Activated CD4-positive, alpha-beta T cell treated with anti-CD3 and anti-CD28 coated beads, Interleukin-2, amount 50 U/mL, for 16 hours (primary cell): ENCODE results near the gene SPINT2.
"Not testable (repeated sequence)": the region's sequence is repeated elsewhere in the genome, so short reads cannot be mapped to it uniquely, and the experiment has no call there.

Source experiments
- DNase-seq: peaks from one replicate; pipeline ENCODE4 v3.0.0-alpha.2; 2020

Gene SPINT2, protein sequence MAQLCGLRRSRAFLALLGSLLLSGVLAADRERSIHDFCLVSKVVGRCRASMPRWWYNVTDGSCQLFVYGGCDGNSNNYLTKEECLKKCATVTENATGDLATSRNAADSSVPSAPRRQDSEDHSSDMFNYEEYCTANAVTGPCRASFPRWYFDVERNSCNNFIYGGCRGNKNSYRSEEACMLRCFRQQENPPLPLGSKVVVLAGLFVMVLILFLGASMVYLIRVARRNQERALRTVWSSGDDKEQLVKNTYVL

DNA sequence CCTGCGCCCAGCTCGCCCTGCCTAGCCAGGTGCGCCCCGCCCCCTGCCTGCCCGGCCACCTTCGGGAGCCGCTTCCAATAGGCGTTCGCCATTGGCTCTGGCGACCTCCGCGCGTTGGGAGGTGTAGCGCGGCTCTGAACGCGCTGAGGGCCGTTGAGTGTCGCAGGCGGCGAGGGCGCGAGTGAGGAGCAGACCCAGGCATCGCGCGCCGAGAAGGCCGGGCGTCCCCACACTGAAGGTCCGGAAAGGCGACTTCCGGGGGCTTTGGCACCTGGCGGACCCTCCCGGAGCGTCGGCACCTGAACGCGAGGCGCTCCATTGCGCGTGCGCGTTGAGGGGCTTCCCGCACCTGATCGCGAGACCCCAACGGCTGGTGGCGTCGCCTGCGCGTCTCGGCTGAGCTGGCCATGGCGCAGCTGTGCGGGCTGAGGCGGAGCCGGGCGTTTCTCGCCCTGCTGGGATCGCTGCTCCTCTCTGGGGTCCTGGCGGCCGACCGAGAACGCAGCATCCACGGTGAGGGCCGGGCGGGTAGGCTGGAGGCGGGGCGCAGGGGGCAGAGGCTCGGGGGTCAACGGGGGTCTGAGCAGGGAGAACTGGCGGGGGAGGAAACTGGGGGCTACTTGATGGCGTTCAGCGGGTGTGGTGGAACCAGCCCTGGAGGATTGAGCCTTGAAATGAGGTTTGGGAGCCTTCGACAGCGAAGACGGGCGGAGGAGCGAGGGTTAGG lies at the start of gene SPINT2:
Gene SPINT2 (plus strand): TSS at position 88 of the 727 bp plus-strand sequence. CDS start 320 bp downstream, at position 408.
- DNase-seq: peak; percentile 12

DNA sequence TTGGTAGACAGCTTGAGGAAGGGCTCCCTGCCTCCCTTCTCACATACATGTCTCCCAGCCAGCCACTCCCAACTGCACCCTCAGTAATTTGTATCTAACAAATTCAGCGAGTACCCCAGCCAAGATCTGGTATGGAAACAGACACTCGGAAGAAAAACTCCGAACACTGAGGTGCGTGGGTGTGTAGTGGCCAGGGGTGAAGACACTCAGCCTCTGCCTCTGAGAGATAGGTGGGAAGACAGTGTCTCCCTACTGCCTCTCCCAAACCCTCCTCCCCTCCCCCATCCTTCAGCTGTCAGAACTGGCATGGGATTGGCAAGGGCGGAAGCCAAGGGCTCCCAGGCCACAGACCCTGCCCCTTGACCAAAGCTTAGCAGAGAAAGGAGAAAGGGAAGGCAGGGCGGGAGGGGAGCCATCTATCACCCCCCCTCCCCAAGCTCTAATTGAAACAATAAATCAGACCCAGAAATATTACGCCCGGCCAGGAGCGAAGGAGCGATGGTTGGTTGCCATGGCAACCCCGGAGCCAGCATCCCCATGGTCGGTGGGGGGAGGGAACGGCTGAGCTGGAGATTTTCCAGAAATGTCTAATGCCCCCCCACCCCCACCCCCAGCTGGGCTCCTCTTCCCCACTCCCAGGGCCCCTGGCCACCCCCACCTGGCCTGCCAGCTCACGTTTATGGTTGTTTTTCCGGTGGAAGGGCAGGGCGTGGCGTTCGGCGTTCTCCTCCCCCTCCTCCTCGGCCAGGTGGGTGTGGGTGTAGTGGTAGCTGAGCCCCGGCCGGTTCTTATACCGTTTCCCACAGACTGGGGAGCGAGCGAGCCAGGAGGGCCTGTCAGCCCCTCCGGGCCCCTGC lies 47.4 kb upstream of the SPINT2 start:
- no peak for DNase-seq

DNA sequence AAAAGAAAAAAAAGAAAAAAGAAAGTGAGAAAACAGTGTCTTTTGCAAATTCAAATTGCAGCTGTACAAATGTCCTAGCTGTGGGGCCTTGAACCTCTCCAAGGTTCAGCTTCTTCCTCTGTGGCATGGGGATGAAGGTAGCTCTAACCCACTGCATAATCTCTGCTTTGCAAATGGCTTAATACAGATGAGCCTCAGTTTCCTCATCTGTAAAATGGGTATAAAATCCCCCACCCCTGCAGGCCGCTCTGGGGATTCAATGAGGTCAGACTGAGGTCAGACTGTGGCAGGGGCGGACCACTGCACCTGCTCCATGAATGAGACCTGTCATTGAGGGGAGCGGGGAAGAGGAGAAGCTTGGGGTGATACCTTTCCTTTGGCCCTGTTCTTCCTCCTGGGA lies 46.2 kb upstream of the SPINT2 start:
- no peak for DNase-seq

DNA sequence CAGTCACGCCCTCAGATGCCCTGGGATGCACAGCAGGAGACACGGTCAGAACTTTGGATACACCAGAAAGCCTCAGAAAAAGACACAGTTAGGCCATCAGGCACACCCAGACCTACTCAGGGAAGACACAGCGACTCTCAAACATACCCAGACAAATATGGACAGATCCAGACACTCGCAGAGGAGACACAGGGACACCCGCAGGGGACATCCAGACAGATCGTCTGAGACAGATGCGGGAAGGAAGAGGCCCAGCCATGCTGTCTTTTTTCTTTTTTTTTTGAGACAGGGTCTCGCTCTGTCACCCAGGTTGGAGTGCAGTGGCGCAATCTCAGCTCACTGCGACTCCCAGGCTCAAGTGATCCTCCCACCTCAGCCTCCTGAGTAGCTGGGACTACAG lies 45.2 kb upstream of the SPINT2 start:
- DNase-seq: no peak

DNA sequence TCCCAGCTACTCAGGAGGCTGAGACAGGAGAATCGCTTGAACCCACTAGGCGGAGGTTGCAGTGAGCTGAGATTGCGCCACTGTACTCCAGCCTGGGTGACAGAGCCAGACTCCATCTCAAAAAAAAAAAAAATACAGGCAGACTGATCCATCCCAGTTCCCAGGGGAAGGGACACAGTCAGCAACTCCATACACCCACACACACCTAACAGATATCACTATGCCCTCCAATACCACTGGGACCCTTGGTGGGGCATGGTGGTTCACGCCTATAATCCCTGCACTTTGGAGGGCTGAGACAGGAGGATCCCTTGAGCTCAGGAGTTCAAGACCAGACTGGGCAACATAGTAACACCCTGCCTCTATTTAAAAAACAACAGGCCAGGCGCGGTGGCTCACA lies 43.0 kb upstream of the SPINT2 start:
- no peak for DNase-seq

DNA sequence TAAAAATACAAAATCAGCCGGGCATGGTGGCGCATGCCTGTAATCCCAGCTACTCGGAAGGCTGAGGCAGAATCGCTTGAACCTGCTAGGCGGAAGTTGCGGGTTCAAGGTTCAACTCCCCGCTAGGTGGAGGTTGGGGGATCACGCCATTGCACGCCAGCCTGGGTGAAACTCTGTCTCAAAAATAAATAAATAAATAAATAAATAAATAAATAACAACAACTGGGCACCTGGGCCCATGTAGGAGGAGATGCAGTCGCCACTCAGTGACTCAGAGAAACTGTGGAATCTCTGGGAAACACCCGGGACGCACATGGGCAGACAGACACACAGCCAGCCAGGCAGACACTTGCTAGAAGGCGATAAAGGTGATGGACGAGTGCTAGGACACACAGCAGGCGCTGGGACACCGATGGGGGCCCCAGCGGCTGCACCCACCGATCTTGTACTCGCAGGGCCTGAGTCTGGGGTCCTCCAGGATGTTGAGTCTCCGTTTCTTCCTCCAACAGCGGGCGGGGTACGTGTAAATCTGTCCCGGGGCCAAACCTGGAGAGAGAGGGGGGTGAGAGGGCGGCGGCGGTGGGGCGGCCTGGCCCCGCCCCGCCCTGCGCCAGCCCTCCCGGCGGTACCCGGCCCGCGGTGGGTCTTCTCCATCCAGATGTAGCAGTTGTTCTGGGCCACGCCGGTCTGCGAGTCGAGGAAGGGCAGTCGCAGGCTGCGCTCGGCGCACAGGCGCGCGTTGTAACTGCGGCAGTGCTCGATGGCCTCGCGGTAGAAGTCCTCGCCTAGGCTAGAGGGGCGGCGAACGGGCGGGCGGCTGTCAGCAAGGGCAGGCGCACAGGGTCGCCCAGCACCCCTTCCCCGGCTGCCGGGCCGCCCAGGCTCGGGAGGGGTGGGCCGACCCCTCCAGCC lies 42.2 kb upstream of the SPINT2 start:
- no peak for DNase-seq

DNA sequence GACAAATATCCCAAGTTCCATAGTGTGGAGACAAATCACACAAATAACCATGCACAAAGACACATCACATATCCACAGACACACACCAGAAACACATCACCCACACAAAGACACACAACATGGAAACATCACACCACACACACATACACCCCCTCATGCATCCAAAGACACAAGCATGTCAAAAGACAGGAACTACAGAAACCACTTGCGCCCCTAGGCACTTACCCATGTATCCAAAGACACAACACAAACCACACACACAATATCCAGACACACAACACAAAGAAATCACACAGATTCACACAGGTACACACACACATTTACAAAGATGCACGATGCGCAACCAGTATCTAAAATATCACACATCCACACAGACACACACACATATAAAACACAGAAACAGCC lies 41.3 kb upstream of the SPINT2 start:
- DNase-seq: no peak

DNA sequence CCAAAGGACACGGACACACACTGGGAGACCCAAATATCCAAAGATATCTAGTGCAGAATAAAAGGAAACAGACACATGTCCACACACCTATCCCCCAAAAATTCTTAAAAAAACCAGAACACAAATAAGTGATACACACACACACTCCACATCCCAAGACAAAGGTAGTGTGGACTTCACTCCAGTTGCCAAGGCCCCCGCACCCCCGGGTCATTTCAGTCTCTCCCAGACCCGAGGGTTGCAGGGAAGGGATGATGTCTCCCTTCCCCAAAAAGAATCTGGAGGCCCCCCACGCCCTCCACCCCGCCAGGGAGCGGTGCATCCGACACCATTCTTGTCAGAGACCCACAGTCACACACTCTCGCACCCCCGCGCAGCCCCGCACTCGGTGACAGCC lies 40.8 kb upstream of the SPINT2 start:
- DNase-seq: no peak

DNA sequence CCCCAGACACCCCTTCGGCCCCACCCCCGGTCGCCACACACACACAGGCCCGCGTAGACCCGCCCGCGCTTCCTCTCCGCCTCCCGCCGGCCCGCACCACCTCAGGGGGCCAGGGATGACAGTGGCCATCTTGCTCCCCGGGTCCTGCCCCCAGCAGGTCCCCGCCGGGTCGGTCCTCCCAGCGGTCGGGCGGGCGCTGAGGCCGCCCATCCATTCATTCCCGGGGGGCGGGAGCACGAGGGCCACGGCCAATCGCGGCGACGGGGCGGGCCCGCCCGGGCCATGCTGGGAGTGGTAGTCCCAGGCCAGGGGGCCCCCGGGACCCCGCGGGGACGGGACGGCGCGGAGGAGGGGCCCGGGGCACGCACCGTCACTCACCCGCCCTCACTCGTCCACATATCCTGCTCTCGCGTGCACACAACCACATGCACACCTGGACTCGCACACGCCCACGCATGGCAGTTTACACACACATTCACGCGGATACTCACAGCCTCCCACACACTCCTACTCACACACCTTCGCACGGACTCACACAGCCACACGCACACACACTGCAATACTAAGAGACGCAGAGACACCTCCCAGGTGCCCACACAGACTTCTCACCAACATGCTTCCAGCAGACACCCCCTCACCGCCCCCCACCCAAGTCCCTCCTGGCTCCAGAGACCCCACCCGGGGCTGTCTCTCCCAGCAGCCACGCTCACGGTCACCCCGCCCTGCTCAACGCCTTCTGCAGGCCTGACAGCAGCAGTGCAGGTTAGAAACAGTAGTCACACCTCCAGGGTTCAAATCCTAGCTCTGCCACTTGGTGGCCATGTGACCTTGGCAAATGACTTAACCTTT lies 40.1 kb upstream of the SPINT2 start, which contains the start of gene DPF1:
Gene DPF1 (minus strand): TSS at position 209 of the 849 bp plus-strand sequence. CDS start 80 bp downstream, at position 129.
- peak; percentile 61 for DNase-seq

DNA sequence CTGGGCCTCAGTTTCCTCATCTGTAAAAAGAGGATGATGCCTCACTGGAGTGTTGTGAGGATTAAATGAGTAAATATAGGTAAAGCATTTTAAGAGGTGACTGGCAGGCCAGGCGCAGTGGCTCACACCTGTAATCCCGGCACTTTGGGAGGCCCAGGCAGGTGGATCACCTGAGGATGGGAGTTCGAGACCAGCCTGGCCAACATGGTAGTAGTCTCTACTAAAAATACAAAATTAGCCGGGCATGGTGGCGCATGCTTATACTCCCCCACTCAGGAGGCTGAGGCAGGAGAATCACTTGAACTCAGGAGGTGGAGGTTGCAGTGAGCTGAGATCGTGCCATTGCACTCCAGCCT lies 39.5 kb upstream of the SPINT2 start:
- not testable (repeated sequence) for DNase-seq

DNA sequence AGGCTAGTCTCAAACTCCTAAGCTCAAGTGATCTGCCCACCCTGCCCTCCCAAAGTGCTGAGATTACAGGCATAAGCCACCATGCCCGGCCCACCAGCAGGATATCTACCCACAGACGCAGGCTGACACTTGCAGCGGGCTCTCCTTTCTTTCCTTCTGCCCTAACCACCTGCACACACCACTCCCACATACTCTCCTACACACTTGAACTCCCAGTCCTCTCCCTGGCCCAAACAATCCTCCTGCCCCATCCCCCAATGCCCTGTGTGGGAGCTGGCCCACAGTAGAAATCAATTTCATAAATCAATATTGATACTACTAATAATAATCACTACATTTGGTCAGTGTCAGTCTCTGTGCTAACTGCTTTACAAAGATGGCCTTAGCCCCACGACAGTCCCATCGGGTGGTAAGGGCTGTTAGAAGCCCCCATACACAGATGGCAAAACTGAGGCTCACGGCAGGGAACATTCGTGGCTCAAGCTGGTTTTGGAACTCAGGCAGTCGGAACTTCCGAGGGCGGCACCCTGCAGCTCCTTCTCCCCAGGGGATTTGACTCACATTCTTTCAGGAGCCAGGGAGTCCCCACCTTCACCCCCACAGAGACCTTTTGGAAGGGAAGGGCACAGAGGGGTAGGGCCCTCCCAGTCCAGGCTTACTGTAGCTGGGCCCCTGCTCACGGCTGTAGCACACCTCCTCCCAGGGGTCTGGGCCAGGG lies 36.9 kb upstream of the SPINT2 start:
- DNase-seq: no peak

DNA sequence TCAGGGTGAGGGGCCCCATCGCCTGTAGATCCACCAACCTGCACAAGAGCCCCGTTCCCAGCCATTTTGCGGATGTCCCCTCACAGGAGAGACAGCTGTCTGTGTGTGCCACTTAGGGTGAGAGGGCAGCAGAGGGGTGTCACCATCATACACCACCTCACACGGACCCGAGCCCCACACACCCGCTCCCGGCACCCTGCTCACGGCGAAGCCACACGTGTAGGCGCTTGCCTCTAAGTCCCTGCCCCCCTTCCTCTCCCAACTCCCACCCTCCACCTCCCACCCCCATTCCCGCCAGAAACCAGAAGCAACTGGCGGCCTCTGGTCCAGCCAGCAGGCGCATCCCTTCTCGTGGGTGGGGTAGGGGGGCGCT lies 36.4 kb upstream of the SPINT2 start:
- no peak for DNase-seq

DNA sequence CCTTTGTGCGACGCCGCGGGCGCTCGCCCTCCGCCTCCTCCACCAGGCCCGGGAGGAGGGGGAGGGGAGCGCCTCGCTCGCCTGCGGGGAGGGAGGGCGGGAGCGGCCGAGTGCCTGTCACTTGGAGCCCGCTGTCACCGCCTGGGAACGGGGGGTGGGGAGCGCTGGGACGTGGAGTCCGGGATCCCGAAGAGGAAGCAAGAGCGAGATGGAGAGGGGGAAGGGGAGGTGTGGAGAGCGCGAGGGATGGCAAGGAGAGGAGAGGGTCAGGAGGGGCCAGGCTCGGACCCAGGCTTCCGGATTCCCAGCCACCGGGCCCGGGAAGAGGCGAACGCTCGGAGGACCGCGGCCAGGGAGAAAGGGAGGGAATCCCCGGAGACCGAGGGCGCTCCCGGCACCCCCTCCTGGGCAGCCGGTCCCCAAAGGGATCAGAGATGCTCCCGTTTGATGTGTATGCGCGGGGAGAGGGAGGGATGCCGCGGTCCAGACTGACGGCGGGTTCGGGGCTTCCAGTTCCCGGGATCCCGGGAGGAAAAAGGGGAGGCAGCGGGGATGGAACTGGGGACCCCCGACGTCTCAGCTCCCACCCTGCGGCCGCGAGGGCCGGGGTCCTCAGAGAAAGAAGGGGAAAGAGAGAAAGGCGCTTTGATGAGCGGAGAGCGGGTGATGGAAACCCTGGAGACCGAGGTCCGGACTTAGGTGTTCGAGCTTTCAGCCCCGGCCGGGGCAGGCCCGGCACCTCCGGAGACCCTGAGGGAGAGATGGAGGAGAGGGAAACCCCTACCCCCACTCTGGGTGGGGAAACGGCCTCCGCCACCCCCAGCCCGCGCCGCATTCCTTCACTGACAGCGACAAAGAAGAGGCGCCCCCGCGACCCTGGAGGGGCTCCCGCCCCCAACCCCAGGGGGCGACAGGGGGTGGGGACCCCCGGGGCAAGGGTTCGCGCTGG lies 35.6 kb upstream of the SPINT2 start:
- DNase-seq: no peak

DNA sequence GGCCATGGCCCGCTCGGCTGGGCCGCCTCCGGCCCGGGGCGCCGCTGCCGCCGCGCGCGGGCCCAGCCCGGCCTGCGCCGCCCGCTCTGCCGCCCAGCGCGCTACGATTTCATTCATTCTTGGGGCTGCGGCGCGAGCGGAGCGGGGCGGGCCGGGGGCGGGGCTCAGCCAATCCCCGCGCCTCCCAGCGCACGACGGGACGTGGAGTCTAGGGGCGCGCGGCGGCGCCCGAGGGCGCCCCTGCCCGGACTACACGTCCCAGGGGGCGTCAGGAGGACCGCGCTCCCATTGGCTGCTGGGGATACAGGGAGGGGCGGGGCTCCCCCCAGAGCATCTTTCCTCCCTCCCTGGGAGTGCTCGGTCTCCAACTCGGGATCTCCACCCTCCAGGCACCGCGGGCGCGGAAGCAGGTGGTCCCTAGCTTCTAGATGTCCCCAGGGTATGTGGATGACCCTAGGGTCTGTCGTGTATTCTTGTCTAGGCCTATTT lies 34.7 kb upstream of the SPINT2 start:
- DNase-seq: peak; percentile 78

DNA sequence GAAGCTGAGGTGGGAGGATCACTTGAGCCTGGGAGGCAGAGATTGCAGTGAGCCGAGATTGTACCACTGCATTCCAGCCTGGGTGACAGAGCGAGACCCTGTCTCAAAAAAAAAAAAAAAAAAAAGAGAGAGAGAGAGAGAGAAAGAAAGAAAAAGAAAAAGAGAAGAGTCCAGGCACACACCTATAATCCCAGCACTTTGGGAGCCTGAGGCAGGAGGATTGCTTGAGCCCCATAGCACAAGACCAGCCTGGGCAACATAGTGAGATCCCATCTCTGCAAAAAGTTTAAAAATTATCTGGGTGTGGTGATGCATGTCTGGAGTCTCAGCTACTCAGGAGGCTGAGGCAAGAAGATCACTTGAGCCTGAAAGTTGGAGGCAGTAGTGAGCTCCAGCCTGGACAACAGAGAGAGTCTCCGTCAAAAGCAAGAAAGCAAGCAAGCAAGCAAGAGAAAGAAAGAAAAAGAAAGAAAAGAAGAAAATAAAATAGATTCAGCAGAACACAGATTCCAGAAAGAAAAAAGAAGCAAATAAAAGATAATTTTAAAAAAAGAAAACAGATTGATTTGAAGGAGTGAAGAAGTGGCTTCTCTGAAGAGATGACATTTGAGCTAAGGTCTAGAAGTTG lies 33.8 kb upstream of the SPINT2 start:
- DNase-seq: not testable (repeated sequence)

DNA sequence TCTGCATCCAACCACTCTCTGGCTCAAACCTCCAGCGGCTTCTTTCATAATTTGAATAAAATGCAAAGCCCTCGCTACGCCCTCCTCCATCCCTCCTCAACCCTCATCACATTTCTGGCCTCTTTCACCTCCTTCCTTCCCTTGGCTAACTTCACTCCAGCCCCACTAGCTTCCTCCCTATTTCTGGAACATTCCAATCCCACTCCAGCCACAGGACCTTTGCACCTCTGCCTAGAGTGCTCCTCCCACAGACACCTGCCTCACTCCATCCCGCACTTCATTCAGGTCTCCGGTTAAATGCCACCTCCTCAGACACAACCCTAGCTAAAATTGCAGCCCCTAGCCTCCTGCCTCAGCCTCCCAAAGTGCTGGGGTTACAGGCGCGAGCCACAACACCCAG lies 32.5 kb upstream of the SPINT2 start:
- DNase-seq: no peak

DNA sequence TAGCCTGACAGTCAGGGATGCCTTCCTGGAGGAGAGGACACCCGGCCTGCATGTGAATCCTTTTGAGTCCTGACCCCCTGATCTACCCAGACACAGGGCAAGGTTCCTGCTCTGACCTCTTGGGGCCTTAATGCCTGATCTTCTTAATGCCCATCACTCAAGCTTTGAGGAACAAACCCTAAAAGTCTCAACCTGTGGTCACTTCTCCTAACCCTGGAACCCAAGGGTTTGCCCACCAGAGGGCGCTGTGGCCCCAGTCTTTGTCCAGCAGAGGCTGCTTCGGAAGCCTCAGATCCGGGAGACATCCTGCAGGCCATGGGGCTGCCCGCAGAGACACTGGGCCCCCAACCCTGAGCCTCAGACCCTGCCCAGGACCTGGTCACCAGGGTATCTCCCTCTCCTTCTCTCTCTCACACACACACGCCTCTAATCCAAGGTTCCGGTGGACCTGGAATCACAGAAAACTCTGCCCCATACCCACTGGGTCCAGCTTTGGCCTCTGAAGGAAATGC lies 30.6 kb upstream of the SPINT2 start:
- peak; percentile 81 for DNase-seq

DNA sequence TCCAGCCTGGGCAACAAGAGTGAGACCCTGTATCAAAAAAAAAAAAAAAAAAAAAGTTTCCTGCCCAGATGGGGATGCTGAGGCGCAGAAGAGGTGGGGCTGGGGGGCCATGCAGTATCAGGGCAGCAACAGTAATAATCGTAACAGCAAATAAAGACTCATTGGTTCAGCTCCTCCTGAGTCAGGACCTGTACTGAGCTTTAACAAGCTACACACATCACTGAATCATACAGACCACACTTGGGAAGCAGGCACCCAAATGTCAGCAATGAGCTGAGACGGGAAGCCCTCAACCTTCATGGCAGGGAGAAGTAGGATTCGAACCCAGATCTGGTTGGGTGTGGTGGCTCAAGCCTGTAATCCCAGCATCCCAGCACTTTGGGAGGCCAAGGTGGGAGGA lies 29.8 kb upstream of the SPINT2 start:
- no peak for DNase-seq

DNA sequence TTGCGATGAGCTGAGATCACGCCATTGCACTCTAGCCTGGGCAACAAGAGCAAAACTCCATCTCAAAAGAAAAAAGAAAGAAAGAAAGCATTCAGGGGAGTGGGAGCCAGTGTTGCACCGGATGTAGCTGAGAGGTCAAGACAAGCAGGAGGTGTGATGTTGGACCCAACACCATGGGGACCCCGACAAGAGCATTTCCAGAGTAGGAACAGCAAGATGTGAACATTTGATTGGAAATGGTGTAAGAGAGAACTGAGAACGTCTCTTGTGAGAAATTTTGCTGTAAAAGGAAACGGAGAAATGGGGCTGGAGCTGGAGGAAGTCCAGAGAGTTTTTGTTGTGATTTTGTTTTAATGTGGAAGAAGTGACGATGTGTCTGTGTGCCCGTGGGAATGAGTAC lies 24.6 kb upstream of the SPINT2 start:
- no peak for DNase-seq
